Stimulated activated CD4-positive, alpha-beta T cell treated with anti-CD3 and anti-CD28 coated beads, Interleukin-4, amount 100 ng/mL, for 1 hour (primary cell): Measurements from ENCODE around the gene OTOF.

Experiments used
- DNase-seq: peaks from one replicate; pipeline ENCODE4 v3.0.0-alpha.2; 2020

OTOF gene

DNA sequence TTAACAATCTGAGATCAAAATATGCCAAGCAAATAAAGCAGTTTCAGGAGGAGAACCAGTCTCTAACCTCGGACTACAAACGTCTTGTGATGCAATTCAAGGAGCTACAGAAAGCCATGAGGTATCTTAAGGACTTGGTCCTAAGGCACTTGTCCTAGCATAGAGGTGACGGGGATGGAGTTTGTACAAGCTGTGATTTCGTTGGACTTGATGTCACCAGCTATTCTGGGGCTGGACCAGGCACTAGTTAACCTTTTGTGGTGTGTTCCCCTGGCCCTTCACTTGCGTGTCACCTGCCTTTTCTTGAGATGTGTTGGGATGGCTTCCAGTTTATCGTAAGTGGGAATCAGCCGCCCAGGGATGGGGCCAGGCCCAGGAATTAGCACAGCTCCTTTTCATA is 33.7 kb downstream of the OTOF start:
- DNase-seq = no peak

DNA sequence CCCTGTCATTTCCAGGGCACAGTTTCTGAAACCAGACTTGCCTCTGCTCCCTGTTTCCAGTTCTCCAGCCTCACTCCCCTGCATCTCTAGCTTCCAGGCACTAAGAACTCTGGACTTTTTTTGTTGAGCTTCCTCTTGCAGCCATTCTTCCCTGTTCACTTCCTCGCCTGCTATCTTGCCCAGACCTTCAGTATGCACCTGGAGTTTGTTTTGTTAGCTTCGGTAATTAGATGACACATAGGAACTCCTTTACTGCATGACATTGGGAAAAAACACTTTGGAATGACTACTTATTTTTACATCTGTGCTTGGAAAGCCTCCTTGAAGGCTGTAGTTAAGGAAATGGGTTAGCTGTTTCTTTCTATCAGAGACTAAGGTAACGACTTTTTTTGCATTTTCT is 35.2 kb downstream of the OTOF start:
- DNase-seq = no peak

DNA sequence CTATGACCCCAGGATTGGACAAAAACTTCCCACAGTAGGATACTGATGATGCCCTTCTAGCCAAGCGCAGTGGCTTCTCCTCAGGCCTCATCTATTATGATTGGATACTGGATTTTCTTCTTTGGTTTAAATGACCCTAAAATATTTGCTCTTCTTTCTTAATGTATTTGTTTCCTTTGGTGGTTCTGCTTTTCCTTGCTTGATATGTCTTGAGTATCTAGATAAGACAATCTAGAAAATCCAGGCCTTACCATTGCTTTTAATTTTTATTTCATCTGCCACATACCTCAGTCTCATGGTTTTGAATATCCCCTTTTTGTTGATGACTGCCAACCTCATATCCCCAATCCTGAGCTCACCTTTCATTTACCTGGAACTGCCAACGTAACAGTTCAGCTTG is 35.6 kb downstream of the OTOF start:
- DNase-seq = no peak

DNA sequence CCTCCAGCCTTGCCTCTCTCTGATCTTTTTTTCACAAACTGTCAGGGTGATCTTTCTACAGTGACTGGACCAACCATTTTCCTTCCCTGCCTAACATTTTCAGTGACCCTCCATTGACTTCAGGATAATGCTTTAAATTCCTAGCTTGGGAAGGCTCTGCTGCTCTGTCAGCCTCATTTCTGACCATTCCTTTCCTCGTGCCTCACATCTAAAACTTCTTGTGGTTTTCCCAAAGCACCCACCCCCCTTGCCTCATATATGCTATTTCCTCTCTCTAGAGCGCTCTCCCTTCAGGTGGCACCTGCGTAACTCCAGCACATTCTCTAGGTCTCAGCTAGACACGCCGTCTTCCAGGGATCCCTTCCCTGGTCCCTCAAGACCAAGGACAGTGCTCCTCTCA is 39.0 kb downstream of the OTOF start:
- DNase-seq = no peak

DNA sequence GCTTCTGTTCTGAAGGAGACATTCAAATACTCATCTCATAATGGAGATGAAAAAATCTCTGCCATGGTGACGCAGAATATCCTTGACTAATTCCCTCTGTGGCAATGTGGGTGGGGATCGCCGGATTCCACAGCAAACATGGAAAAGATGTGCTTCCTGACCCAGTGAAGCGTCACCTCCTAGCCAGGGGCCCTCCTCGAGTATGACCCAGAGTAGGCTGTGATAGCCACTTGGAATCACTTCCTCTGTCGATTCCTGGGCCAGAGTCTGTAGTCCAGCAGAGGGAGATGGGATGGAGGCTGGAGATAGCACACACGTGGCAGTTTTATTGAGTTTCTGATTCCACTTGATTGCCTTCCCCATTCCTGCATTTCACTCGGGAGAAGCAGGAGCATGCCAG is 39.4 kb downstream of the OTOF start:
- DNase-seq = no peak

DNA sequence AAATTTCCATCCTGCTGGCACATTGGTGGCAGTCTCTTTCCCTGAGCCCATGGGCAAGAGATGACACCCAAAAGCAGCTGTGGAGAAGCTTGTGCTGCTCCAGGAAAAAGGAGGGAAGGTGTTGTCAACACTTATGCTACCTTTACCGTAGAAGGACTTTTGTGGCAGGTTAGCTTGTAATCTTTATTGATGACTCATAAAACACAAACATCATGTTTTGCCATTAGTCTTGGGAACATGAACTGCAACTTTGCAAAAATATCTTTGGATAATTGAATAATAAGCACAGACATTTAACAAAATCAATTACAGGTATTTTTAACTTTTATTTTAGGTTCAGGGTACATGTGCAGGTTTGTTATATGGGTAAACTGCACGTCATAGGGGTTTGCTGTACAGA is 42.8 kb downstream of the OTOF start:
- no peak for DNase-seq

DNA sequence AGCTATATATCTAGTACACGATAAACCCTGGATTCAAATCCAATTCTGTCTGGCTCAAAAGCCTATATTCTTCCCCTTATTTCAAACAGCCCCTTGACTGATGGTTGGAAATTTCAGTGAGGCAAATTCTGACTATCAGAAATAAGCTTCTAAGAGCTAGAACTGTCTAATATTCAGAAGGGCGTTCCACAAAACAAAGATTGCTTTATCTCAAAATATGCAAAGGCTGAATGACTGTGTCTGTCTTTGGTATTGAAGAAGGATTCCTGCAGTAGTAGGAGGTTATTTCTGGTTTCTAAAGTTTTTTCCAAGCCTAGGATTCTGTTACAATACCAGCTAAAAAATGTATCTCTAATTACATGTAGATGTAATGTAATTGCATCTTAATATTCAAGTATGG is 45.1 kb downstream of the OTOF start:
- DNase-seq = no peak

DNA sequence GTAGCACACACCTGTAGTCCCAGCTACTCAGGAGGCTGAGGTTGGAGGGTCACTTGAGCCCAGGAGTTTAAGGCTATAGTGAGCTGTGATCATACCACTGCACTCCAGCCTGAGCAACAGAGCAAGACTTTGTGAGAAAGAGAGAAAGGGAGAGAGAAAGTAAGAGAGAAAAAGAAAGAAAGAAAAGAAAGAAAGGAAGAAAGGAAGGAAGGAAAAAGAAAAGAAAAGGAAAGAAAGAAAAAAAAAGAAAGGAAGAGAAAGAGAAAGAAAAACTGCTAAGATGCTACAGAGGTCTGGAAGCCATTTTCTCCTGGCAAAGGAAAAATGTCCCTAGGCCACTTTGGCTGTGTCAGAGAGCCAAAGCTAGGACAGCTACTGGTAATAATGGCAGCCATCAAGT is 45.6 kb downstream of the OTOF start:
- DNase-seq = no peak

DNA sequence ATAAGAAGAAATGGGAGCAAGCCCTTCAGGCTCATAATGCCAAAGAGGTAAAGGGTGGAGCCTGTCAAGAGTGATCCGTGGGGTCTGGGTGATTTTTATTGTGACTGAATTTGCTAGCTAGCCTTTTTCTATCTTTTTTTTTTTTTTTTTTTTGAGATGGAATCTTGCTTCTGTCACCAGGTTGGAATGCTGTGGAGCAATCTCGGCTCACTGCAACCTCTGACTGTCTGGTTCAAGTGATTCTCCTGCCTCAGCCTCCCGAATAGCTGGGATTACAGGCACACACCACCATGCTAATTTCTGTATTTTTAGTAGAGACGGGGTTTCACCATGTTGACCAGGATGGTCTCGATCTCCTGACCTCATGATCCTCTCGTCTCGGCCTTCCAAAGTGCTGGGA is 47.1 kb downstream of the OTOF start:
- DNase-seq = no peak

DNA sequence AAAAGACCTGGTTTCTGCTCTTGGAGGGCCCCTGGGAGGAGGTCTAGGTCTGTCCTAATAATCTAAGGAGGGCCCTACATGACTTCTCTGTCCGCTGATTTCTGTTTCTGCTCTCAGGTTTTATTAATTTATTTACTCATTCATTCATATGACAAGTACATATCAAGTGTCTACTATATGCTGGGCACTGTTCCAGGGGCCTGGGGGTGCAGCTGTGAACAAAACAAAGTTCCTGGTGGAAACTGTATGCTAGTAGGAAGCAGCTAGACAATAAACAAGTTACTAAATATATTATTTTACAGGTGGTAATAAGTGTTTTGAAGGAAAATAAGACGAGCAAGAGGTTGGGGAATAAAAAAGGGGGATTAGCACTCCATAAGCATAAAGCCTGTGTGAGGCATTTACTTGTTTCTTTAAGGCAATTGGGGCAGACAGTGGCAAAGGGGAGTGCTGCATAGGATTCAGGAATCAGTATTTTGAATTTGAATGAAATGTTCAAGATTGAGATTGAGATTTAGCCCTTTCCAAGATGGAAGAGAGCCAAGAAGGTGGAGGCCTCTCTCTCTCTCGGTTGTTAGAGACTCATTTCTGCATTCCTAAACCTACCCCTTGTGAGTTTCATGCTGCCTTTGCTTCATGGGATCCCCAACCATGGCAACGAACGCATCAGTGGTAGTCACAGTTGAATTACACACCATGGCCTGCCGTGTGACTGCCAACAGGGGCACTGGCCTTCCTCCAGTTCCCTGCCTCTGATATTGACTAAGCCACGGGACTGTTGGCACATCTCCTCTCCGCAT is 47.9 kb downstream of the OTOF start:
- DNase-seq = no peak

DNA sequence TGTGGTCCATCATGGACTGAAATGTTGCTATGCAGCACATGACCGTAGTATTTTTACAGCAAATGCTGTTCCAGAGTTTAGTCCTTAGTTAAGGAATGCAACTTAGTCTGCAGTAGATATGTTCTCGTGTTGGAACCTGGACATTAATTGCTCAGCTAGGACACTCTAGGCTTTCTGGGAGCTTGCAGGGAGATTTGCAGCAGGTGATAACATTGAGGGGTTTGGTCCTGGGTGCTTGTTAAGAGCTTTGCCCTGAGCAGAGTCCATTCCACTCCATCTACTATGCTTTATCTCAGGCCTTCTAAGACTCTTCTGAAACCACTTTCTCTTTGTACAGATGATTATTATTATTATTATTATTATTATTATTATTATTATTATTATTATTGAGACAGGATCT is 49.1 kb downstream of the OTOF start:
- DNase-seq = no peak

DNA sequence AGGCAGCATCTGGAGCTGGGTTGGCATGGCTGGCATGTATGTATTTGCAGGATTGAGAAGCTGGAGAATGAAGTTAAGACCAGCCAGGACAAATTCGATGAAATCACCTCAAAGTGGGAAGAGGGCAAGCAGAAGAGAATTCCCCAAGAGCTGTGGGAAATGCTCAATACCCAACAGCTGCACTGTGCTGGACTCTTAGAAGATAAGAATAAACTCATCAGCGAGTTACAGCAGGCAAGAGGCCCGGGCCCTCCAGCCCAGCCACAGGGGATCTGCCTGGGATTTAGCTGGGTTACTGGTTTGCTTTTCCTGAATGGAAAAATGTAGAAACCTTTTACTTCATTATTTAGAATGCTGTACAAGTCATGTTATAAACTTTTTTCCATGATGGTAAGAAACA is 53.7 kb downstream of the OTOF start:
- DNase-seq = no peak

DNA sequence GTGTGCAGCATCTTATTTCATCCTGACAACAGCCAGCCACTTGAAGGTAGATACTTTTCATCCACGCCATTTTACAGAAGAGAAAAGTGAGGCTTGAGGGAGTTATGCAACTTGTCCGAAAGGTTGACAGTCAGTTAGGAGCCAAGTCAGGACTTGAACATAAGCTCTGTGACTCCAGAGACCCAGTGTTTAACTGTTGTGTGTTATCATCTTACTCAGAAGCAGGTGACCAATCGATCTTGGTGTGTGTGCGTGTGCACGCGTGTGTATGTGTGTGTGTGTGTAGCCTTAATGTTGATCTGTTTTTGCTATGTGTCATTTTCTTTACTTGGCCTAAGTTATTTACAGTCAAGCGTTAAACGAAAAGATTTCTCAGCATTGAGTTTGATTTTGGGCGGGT is 54.2 kb downstream of the OTOF start:
- DNase-seq = no peak

DNA sequence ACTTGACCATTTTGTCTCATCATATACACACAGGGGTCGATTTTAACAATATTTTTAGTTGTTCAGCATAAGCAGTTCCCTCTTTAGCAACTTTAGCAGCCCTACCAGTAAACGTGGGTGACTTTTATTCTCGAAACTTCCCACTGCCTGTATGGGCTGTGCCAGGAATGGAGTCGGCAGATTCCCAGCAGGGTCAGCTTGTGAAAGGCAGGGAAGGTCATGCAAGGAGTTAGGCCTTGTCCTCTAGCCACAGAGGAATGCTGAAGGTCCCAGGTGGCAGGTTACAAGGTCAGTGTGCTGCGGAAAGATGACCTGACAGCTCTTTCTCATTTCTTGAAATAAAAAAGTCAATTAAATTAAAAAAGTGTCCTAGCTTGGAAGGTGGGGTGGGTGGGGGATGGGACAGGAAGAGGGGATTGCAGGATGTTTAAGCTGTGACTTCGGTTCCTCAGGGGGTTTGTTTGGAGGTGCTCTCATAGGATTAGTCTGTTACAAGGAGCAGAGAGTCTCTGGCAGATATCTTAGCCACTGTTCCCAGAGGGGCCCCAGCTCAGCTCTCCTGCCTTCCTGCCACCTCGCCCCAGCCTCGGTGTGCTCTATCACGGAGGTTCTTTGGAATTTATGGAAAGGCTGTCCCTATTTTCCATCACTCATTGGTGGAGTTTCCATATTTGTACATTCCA is 54.8 kb downstream of the OTOF start:
- no peak for DNase-seq

DNA sequence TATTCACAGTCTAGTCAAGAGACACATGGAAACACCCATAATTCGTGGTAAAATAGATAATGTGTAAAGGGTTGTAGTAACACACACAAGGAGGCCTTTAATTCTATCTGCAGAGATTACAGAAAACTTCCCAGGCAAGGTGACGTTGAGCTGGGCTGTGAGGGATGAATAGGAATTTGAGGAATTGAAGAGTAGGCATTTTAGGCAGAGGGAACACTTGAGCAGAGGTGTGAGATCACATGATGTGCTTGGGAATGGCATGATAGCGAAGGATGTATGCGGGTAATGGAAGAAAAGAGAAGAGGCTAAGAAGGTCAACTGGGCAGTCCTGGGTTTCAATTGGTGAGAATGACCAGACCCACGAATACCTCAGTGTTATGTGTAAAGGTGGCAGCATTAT is 56.0 kb downstream of the OTOF start:
- DNase-seq = no peak

DNA sequence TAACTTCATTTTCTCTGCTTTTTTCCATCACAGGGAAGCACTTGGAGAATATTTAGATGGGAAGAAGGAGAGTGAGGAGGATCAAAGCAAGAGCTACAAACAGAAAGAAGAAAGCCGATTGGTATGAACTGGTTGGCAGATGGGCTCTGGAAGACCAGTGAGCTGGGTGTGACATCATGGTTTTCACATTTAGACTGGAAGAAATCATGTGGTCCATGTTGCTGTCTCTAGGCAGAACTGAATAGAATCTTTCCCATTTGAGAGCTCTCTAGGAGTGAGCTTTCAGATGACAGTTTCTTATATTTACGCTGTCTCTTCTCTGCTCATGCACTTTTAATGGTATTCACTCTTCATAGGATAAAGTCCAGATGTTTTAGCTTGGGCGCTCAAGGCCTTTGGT is 63.6 kb downstream of the OTOF start:
- DNase-seq = no peak

DNA sequence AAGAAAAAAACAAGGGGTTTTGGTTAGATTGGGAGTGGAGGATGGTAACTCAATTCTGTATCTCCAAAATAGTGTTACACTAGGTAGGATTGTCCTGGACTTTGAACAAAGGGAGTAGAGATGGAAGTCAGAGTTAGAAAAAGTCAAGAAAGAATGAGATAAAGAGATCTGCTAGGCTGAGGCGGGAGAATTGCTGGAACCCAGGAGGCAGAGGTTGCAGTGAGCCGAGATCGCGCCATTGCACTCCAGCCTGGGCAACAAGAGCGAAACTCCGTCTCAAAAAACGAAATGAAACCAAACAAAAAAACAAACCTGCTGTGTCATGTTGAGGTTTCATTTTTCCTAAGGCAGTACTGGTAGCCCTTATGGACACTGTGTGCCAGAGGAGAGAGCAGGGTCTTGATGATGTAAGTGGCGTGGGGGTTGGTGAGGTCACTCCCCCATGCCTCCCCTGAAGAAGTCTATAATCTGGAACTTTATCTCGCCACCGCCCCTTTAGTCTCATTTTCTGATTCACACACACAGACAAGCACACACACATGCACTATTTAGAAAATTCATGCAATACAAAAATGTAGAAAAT is 65.7 kb downstream of the OTOF start:
- DNase-seq = no peak

DNA sequence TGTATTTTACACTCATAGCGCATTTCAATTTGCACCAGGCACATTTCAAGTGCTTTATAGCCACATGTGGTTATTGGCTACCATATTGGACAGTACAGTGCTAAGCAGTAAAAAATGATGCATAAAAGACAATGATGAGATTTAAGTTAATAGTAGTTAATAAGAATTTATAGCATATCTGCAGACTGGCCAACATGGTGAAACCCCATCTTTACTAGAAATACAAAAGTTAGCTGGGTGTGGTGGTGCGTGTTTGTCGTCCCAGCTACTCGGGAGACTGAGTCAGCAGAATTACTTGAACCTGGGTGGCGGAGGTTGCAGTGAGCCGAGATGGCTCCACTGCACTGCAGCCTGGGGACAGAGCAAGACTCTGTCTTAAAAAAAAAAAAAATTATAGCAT is 66.5 kb downstream of the OTOF start:
- DNase-seq = no peak

DNA sequence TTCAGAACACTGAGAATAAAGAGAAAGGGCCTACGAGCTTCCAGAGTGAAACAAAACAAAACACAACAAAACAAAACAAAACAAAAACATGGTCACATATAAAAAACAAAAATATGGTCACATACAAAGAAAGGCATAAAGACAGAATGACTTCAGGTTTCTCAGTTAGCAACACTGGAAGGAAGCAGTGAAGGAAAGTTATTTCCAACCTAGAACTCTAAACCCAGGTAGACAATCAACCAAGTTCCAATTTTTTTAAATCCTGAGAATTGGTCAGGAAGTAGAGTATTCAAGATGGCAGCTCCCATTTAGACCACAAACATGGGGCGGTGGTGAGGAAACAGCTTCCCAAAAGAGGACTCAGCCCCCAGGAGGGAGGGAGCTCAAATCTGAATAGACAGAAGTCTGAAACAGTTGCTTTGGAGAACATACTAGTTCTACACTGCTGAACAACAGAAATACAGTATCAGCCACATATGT is 67.1 kb downstream of the OTOF start:
- no peak for DNase-seq

DNA sequence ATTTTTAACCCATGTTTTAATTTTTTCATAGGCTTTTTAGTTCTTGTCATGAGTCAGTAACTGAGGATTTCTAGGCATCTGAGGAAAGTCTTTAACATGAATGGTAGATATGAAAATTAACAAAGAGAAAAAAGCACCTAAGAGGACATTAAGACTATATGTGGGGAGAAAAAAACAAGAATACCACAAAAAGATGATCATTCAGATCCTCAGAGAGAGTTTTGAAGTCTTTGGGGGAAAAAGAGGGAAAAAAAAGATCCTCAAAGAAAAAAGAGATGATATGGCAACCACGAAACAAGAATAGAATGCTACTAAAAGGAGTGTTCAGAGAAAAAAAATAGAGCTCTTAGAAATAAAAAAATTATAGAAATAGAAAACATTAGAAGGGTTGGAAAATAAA is 68.1 kb downstream of the OTOF start:
- no peak for DNase-seq

DNA sequence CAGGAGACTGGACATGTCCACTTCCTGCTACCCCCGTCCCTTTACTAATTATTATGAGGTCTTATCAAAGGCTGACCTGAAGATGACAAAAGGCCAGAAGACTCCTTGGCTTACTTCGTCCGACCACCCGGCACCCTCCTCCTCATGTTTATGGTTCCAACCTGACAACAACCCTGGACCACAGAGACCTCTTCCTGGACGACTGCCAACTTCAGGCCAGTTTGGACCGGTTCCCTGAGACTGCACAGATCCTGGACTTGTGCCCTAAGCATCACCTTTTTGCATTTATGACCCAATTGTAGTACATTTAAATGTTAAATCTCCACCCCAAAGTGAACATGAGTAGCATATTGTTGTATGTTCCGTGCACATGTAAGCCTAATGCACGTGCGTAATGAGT is 70.4 kb downstream of the OTOF start:
- DNase-seq = no peak
